H1 (cell line): Measurements from ENCODE around the gene SIK2. TPM values are rescaled to one million over a fixed set of nuclear protein-coding genes. Genes with fewer than 3 reads are reported as not detected.

Experiments
- EP300 ChIP-seq, 2 experiments: IDR thresholded peaks; 1 replicate in 1 of 2; 2 replicates in 1 of 2; pipeline ENCODE4 v1.6.1; 2011 to 2012; ENCODE audit warnings: low read depth in 2 of 2, low read length in 2 of 2, mild to moderate bottlenecking in 2 of 2, borderline replicate concordance in 1 of 2, inconsistent platforms in 1 of 2, moderate library complexity in 1 of 2
- EZH2 ChIP-seq: fragments of 200-600 bp; sonication (generic); IDR thresholded peaks from 2 replicates; pipeline ENCODE4 v1.7.1; 2012; ENCODE audit warnings: low read depth, mild to moderate bottlenecking, moderate library complexity, low read length, inconsistent platforms; ENCODE audit not compliant: severe bottlenecking
- FOSL1 ChIP-seq: IDR thresholded peaks from 2 replicates; pipeline ENCODE4 v1.6.1; 2011; ENCODE audit warnings: mild to moderate bottlenecking, low read depth, low read length, moderate library complexity; ENCODE audit not compliant: insufficient read depth
- NRF1 ChIP-seq: IDR thresholded peaks from 2 replicates; pipeline ENCODE4 v1.6.1; 2011; ENCODE audit warnings: mild to moderate bottlenecking, low read depth, low read length, improper control_type of control experiment
- RBBP5 ChIP-seq: IDR thresholded peaks from 2 replicates; pipeline ENCODE4 v1.7.1; 2012; ENCODE audit warnings: low read depth, mild to moderate bottlenecking, inconsistent platforms, low read length, moderate library complexity, borderline replicate concordance
- TAF1 ChIP-seq: IDR thresholded peaks from 2 replicates; pipeline ENCODE4 v1.6.1; 2011; ENCODE audit warnings: mild to moderate bottlenecking, low read depth, low read length
- polyA plus RNA-seq, 7 experiments: library from polyadenylated mRNA; depleted of rRNA in 3 of 7; stranded (reverse) in 5 of 7; unstranded in 2 of 7; fragments of >200 nt in 5 of 7; fragments of 200-250 nt in 2 of 7; gene quantifications; 1 replicate in 5 of 7; 2 replicates in 1 of 7; 4 replicates in 1 of 7; pipeline versions ENCODE4 v1.2.1 to v1.2.3, GENCODE V29; 2011 to 2013; ENCODE audit warnings: missing spikeins in 2 of 7, mixed read lengths in 2 of 7
- total RNA-seq: library from RNA; stranded (reverse); fragmentation: NEBNext Ultra II Directional; extraction: Animal tissue kit (Norgen Biotek cat#: 25700); gene quantifications from 2 replicates; pipeline ENCODE4 v1.2.1, GENCODE V29; 2021

The SIK2 gene
- total and polyA plus RNA-seq, 2 of the 8 experiments (the other 6 are each of a cell fraction or from before 2014, with no cell fraction given), result 8.8 to 11.2 TPM

GRCh38 chr11:111696556-111696955, 94.3 kb downstream of the SIK2 start (continued):
- TF ChIP-seq RBBP5, result no peak
- TF ChIP-seq TAF1, result no peak
- TF ChIP-seq NRF1, result no peak
- TF ChIP-seq EP300 (IDR thresholded peaks at IDR 0.05; ENCODE audit: borderline replicate concordance in 1 of 2, low read depth in 2 of 2, low read length in 2 of 2), result no peak
- TF ChIP-seq EZH2, result no peak
- no peak for TF ChIP-seq FOSL1
